ENCODE results near the gene TMEM145.

The TMEM145 gene

GRCh38 chr19:42303101-42303464, 10.0 kb upstream of the TMEM145 start:
- Mint-ChIP-seq H3K4me1 (peaks cover 21% of the 10 kb centered on the region), H3K4me3 (peak overlapping the region; percentile 89), H3K27me3 (no peaks in the 10 kb centered on the region), H3K27ac (peak overlapping the region; percentile 88), H3K36me3 (no peaks in the 10 kb centered on the region), H3K9me3 (no peaks in the 10 kb centered on the region)
- DNase-seq (ENCODE audit: low spot score in 2 of 2) (no peak), ATAC-seq (ENCODE audit: low read depth) (no peak)

- no peak overlapping the region for H3K4me3 Mint-ChIP-seq
- no peaks in the 10 kb centered on the region for H3K27me3 Mint-ChIP-seq
- H3K27ac Mint-ChIP-seq = no peak overlapping the region
Measured at GRCh38 chr19:42303876-42304275, 9.2 kb upstream of the TMEM145 start.

GRCh38 chr19:42306646-42307045, 6.5 kb upstream of the TMEM145 start:
- Mint-ChIP-seq H3K4me3 (no peak overlapping the region), H3K27ac (no peak overlapping the region), H3K27me3 (peaks cover 3% of the 10 kb centered on the region), H3K4me1 (peaks cover 16% of the 10 kb centered on the region), H3K36me3 (no peaks in the 10 kb centered on the region), H3K9me3 (no peaks in the 10 kb centered on the region)
- no peak for ATAC-seq (ENCODE audit: low read depth)
- DNase-seq (ENCODE audit: low spot score in 2 of 2) = no peak

More at GRCh38 chr19:42303876-42304275, 9.2 kb upstream of the TMEM145 start:
- Mint-ChIP-seq H3K4me1 (peaks cover 21% of the 10 kb centered on the region), H3K9me3 (no peaks in the 10 kb centered on the region), H3K36me3 (no peaks in the 10 kb centered on the region)
- ATAC-seq (ENCODE audit: low read depth) = no peak
- no peak for DNase-seq (ENCODE audit: low spot score in 2 of 2)

GRCh38 chr19:42309686-42310085, 3.4 kb upstream of the TMEM145 start:
- no peak overlapping the region for H3K4me3 Mint-ChIP-seq
- no peak overlapping the region for H3K27ac Mint-ChIP-seq
- H3K9me3 Mint-ChIP-seq = no peaks in the 10 kb centered on the region
- DNase-seq (ENCODE audit: low spot score in 2 of 2) (no peak), ATAC-seq (ENCODE audit: low read depth) (no peak)
- peaks cover 18% of the 10 kb centered on the region for H3K27me3 Mint-ChIP-seq
- H3K4me1 Mint-ChIP-seq = peaks cover 9% of the 10 kb centered on the region
- no peaks in the 10 kb centered on the region for H3K36me3 Mint-ChIP-seq

GRCh38 chr19:42311657-42312056, 1.5 kb upstream of the TMEM145 start:
- DNase-seq (ENCODE audit: low spot score in 2 of 2) (no peak), ATAC-seq (ENCODE audit: low read depth) (no peak)
- no peaks in the 10 kb centered on the region for H3K36me3 Mint-ChIP-seq
- no peaks in the 10 kb centered on the region for H3K9me3 Mint-ChIP-seq
- peaks cover 11% of the 10 kb centered on the region for H3K4me1 Mint-ChIP-seq
- no peak overlapping the region for H3K4me3 Mint-ChIP-seq
- H3K27me3 Mint-ChIP-seq = peaks cover 21% of the 10 kb centered on the region
- no peak overlapping the region for H3K27ac Mint-ChIP-seq

- Mint-ChIP-seq H3K4me1 (peaks cover 15% of the 10 kb centered on the region), H3K36me3 (no peaks in the 10 kb centered on the region), H3K27me3 (peaks cover 22% of the 10 kb centered on the region), H3K9me3 (no peaks in the 10 kb centered on the region), H3K27ac (no peak overlapping the region), H3K4me3 (peak overlapping the region; percentile 76)
- DNase-seq (ENCODE audit: low spot score in 2 of 2) (no peak), ATAC-seq (ENCODE audit: low read depth) (no peak)
Measured at GRCh38 chr19:42312370-42312769, 739 bp upstream of the TMEM145 start.

GRCh38 chr19:42313840-42314755, 989 bp downstream of the TMEM145 start:
- peak overlapping the region; percentile 38 for H3K4me3 Mint-ChIP-seq
- no peak for DNase-seq (ENCODE audit: low spot score in 2 of 2)
- no peaks in the 10 kb centered on the region for H3K36me3 Mint-ChIP-seq
- no peaks in the 10 kb centered on the region for H3K9me3 Mint-ChIP-seq
- peaks cover 15% of the 10 kb centered on the region for H3K4me1 Mint-ChIP-seq
- H3K27ac Mint-ChIP-seq = no peak overlapping the region
- H3K27me3 Mint-ChIP-seq = peaks cover 22% of the 10 kb centered on the region
- ATAC-seq (ENCODE audit: low read depth) = no peak

- DNase-seq (ENCODE audit: low spot score in 2 of 2) = no peak
- Mint-ChIP-seq H3K27me3 (peaks cover 22% of the 10 kb centered on the region), H3K27ac (no peak overlapping the region), H3K4me1 (peaks cover 15% of the 10 kb centered on the region), H3K4me3 (no peak overlapping the region), H3K9me3 (no peaks in the 10 kb centered on the region), H3K36me3 (no peaks in the 10 kb centered on the region)
- no peak for ATAC-seq (ENCODE audit: low read depth)
Measured at GRCh38 chr19:42315024-42315423, 1.9 kb downstream of the TMEM145 start.

- H3K27ac Mint-ChIP-seq = no peak overlapping the region
- no peaks in the 10 kb centered on the region for H3K36me3 Mint-ChIP-seq
- peak overlapping the region; percentile 30 for H3K4me3 Mint-ChIP-seq
- H3K27me3 Mint-ChIP-seq = peaks cover 19% of the 10 kb centered on the region
- H3K9me3 Mint-ChIP-seq = no peaks in the 10 kb centered on the region
- ATAC-seq (ENCODE audit: low read depth) (no peak), DNase-seq (ENCODE audit: low spot score in 2 of 2) (no peak)
- H3K4me1 Mint-ChIP-seq = peaks cover 15% of the 10 kb centered on the region
Measured at GRCh38 chr19:42316223-42317211, 3.4 kb downstream of the TMEM145 start.

- no peak for DNase-seq (ENCODE audit: low spot score in 2 of 2)
- Mint-ChIP-seq H3K4me3 (no peak overlapping the region), H3K27ac (no peak overlapping the region), H3K9me3 (no peaks in the 10 kb centered on the region), H3K27me3 (peaks cover 15% of the 10 kb centered on the region), H3K4me1 (peaks cover 15% of the 10 kb centered on the region), H3K36me3 (no peaks in the 10 kb centered on the region)
- ATAC-seq (ENCODE audit: low read depth) = no peak
Measured at GRCh38 chr19:42317535-42317934, 4.4 kb downstream of the TMEM145 start.

GRCh38 chr19:42322305-42322704, 9.2 kb downstream of the TMEM145 start:
- Mint-ChIP-seq H3K27ac (no peak overlapping the region), H3K9me3 (no peaks in the 10 kb centered on the region), H3K4me1 (peaks cover 15% of the 10 kb centered on the region), H3K36me3 (no peaks in the 10 kb centered on the region), H3K4me3 (no peak overlapping the region), H3K27me3 (no peaks in the 10 kb centered on the region)
- no peak for DNase-seq (ENCODE audit: low spot score in 2 of 2)
- no peak for ATAC-seq (ENCODE audit: low read depth)

GRCh38 chr19:42323473-42323851, 10.4 kb downstream of the TMEM145 start:
- no peak overlapping the region for H3K4me3 Mint-ChIP-seq
- no peaks in the 10 kb centered on the region for H3K27me3 Mint-ChIP-seq
- no peak for DNase-seq (ENCODE audit: low spot score in 2 of 2)
- H3K36me3 Mint-ChIP-seq = no peaks in the 10 kb centered on the region
- H3K4me1 Mint-ChIP-seq = peaks cover 23% of the 10 kb centered on the region
- no peak for ATAC-seq (ENCODE audit: low read depth)
- H3K27ac Mint-ChIP-seq = no peak overlapping the region
- H3K9me3 Mint-ChIP-seq = no peaks in the 10 kb centered on the region

- no peaks in the 10 kb centered on the region for H3K36me3 Mint-ChIP-seq
- H3K9me3 Mint-ChIP-seq = no peaks in the 10 kb centered on the region
- no peak overlapping the region for H3K27ac Mint-ChIP-seq
- no peaks in the 10 kb centered on the region for H3K27me3 Mint-ChIP-seq
- peaks cover 28% of the 10 kb centered on the region for H3K4me1 Mint-ChIP-seq
- H3K4me3 Mint-ChIP-seq = peak overlapping the region; percentile 27
- ATAC-seq (ENCODE audit: low read depth) (no peak), DNase-seq (ENCODE audit: low spot score in 2 of 2) (peak in 1 of 2 donors; percentile 51)
Measured at GRCh38 chr19:42323852-42324654, 10.9 kb downstream of the TMEM145 start.

Data from memory B cell (primary cell).